Suppressor macrophage treated with lipopolysaccharide for 1 hour (primary cell): Measurements from ENCODE around the gene LARP4B.

ENCODE experiments used
- DNase-seq, 3 donors: peaks; one replicate each; pipeline ENCODE4 v3.0.0-alpha.2; 2020 to 2022

LARP4B gene

DNA sequence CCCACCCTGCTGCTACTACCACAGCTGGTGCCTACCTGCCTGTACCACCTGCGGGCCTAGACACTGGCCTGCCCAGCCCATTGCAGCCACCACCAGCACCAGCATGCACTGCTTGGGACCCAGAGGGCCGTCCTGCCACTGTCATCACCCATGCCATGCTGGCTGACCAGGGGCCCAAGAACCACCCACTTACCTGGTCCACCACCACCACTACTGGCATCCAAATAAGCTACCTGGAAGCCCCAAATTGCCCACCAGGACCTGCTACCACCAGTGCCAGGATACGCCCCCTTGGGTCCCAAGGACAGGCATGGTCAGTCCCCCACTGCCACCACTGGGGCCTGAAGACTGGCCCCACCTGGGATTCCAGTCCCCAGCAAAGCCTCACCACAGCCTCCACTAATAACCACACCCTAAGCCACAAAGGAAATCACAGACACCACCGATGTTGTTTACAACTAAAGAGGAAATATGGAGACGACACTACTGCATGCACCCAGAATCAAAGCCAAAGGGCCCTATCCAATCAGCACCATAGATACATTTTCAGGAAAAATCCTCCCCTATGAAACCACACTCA lies 171.5 kb downstream of the LARP4B start:
- DNase-seq: no peak
